ENCODE measurements around the gene SGK1.

DNA sequence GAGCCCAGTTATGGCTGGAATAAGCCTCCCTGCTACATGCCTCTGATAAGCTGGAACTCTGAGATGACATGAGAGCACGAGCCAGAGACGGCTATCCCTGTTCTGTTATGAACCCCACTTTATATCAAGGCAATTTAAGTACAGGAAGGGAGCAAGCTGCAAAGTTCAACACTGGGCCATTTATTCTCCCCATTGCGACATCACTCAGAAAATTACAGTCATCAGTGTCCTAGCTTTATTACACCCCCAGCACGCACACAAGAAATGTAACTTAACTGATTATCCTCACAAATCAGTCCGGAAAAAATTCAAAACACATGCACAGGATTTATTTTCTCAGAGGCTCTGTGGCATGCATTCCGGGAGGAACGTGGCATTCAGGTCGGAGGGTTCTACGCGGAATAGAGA is 140.2 kb downstream of the SGK1 start:
- TF ChIP-seq, protein P1, sequence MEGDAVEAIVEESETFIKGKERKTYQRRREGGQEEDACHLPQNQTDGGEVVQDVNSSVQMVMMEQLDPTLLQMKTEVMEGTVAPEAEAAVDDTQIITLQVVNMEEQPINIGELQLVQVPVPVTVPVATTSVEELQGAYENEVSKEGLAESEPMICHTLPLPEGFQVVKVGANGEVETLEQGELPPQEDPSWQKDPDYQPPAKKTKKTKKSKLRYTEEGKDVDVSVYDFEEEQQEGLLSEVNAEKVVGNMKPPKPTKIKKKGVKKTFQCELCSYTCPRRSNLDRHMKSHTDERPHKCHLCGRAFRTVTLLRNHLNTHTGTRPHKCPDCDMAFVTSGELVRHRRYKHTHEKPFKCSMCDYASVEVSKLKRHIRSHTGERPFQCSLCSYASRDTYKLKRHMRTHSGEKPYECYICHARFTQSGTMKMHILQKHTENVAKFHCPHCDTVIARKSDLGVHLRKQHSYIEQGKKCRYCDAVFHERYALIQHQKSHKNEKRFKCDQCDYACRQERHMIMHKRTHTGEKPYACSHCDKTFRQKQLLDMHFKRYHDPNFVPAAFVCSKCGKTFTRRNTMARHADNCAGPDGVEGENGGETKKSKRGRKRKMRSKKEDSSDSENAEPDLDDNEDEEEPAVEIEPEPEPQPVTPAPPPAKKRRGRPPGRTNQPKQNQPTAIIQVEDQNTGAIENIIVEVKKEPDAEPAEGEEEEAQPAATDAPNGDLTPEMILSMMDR (IDR thresholded peaks at IDR 0.05): no peak
- TF ChIP-seq EZH2 (IDR thresholded peaks at IDR 0.05; ENCODE audit: borderline replicate concordance, insufficient read depth, low read depth, low read length, poor library complexity, severe bottlenecking): no peak
